Measurements from ENCODE around the gene GLS2.
"Not testable (repeated sequence)": the region's sequence is repeated elsewhere in the genome, so short reads cannot be mapped to it uniquely, and the experiment has no call there.

DNA sequence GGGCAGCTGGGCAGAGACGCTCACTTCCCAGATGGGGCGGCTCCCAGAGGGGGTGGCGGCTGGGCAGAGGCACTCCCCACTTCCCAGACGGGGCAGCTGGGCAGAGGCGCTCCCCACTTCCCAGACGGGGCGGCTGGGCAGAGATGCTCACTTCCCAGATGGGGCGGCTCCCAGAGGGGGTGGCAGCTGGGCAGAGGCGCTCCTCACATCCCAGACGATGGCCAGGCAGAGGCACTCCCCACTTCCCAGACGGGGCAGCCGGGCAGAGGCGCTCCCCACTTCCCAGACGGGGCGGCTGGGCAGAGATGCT, 6.1 kb upstream of the GLS2 start:
- TF ChIP-seq, protein P1, sequence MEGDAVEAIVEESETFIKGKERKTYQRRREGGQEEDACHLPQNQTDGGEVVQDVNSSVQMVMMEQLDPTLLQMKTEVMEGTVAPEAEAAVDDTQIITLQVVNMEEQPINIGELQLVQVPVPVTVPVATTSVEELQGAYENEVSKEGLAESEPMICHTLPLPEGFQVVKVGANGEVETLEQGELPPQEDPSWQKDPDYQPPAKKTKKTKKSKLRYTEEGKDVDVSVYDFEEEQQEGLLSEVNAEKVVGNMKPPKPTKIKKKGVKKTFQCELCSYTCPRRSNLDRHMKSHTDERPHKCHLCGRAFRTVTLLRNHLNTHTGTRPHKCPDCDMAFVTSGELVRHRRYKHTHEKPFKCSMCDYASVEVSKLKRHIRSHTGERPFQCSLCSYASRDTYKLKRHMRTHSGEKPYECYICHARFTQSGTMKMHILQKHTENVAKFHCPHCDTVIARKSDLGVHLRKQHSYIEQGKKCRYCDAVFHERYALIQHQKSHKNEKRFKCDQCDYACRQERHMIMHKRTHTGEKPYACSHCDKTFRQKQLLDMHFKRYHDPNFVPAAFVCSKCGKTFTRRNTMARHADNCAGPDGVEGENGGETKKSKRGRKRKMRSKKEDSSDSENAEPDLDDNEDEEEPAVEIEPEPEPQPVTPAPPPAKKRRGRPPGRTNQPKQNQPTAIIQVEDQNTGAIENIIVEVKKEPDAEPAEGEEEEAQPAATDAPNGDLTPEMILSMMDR (conservative IDR thresholded peaks at IDR 0.05 in 1 of 2, IDR thresholded peaks at IDR 0.05 in 1 of 2; ENCODE audit: extremely low read depth in 1 of 2, insufficient read depth in 1 of 2, low read depth in 1 of 2, low read length in 2 of 2): not testable (repeated sequence)
- not testable (repeated sequence) for TF ChIP-seq EZH2 (IDR thresholded peaks at IDR 0.05; ENCODE audit: borderline replicate concordance, low read length)
